Prostate gland (tissue), 2 donors: ENCODE data around the gene EEA1. TPM values are rescaled to one million over a fixed set of nuclear protein-coding genes. Genes with fewer than 3 reads are reported as not detected.
"Not testable (repeated sequence)": the region's sequence is repeated elsewhere in the genome, so short reads cannot be mapped to it uniquely, and the experiment has no call there.

ENCODE experiments used
- DNase-seq: peaks from one replicate; pipeline ENCODE4 v3.0.0-alpha.2; 2019; ENCODE audit warnings: low spot score
- H3K27ac ChIP-seq, 2 donors: fragments of 200-600 bp; sonication (generic); 2 replicates each; pipeline ENCODE4 v1.5.1; 2017 to 2019
- H3K27me3 ChIP-seq: fragments of 200-600 bp; sonication (generic); replicated peaks from 2 replicates; pipeline ENCODE4 v1.5.1; 2019; ENCODE audit not compliant: insufficient read depth
- H3K36me3 ChIP-seq, 2 donors: fragments of 200-600 bp; sonication (generic); 1 replicate in 1 of 2; 2 replicates in 1 of 2; pipeline versions ENCODE4 v1.5.1 to v1.8.1; 2017 to 2019
- H3K4me1 ChIP-seq: fragments of 200-600 bp; sonication (generic); replicated peaks from 2 replicates; pipeline ENCODE4 v1.5.1; 2019
- H3K4me3 ChIP-seq, 2 donors: fragments of 200-600 bp; sonication (generic); 2 replicates each; pipeline ENCODE4 v1.5.1; 2017 to 2019
- H3K9me3 ChIP-seq: fragments of 200-600 bp; sonication (generic); 2 replicates; pipeline ENCODE4 v1.5.1; 2017
- CTCF ChIP-seq, 4 experiments: fragments of 200-600 bp in 2 of 4; fragments of 450-650 bp in 2 of 4; sonication (generic) in 2 of 4; IDR thresholded peaks; 1 replicate in 3 of 4; 2 replicates in 1 of 4; pipeline ENCODE4 v1.5.1; 2016 to 2019; ENCODE audit warnings: antibody characterized with exemption in 4 of 4, mild to moderate bottlenecking in 2 of 4, moderate library complexity in 2 of 4
- POLR2A ChIP-seq: fragments of 450-650 bp; IDR thresholded peaks from one replicate; pipeline ENCODE4 v1.6.1; 2016; ENCODE audit warnings: antibody characterized with exemption, mild to moderate bottlenecking
- POLR2AphosphoS5 ChIP-seq: sonication (generic); formaldehyde crosslinking; IDR thresholded peaks from one replicate; pipeline ENCODE4 v1.6.1; 2017; ENCODE audit warnings: antibody characterized with exemption
- WGBS: methylation state at CpG from one replicate; pipeline ENCODE4 v1.1.5; 2018; 5-methylcytosine and 5-hydroxymethylcytosine counted together
- intact Hi-C: fragments of 100-400 bp; cut with DNase I; formaldehyde crosslinking; loops from one replicate; pipeline ENCODE4 v1.14.2; 2022
- total RNA-seq, 2 donors: library from RNA; depleted of rRNA; stranded (reverse); fragments of >200 nt; gene quantifications; one replicate each; pipeline ENCODE4 v1.1.0, GENCODE V29; 2016

EEA1 gene
- total RNA-seq, 2 donors from 2014 or later = 18.6 to 22.6 TPM

DNA sequence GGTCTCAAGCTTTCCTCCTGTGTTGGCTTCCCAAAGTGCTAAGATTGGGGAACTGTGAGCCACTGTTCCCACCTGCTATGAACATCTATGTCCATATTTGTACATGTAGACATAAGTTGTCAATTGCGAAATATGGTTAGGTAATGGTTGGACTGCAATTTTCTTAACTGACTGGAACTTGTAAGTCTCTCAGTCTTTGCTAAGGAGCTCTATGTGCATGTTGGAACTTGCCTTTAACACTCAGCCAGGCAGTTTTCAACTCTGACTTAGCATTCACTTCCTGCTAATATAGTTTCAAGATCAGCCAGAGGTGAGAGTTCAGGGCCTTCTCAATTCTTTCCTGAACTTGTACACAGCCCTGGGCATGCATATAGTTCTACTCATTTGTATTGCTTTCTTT is 44.5 kb upstream of the EEA1 start:
- intact Hi-C loops = no loop called here
- Histone ChIP-seq H3K9me3 (no peaks in the 10 kb centered on the region), H3K27ac (no peak overlapping the region), H3K4me3 (no peak overlapping the region), H3K27me3 (no peaks in the 10 kb centered on the region), H3K4me1 (no peaks in the 10 kb centered on the region), H3K36me3 (no peaks in the 10 kb centered on the region)
- 88% methylated on average over 1 of the region's 1 CpG for WGBS
- no peak for DNase-seq
- TF ChIP-seq POLR2A = no peak
- TF ChIP-seq CTCF (IDR thresholded peaks at IDR 0.05) = no peak
- no peak for TF ChIP-seq POLR2AphosphoS5

DNA sequence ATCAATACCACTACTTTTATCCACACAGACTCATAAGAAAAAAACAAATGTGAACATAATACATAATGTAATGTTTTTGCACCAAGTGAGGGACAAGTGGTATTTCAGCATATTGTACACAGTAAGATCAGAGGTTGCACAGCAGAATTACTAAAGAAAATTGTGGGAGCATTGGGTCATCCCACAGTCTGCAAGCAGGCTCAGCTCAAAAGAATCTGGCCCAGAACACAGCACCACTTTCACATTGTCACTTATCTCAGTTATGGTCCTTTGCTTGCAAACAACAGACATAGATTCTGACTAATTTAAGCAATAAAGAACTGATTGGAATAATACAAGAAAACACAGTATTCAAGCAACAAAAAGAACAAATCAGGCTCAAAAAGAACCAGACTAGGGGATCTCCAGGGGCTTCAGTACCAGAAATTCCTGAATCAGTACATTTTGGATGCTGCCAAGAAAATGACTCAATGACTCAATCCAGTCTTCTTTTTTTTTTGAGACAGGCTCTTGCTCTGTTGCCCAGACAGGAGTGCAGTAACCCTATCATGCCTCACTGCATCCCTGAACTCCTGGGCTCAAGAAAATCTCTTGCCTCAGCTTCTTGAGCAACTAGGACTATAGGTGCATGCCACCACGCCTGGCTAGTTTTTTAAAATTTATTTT is 42.9 kb upstream of the EEA1 start:
- Histone ChIP-seq H3K9me3 (no peaks in the 10 kb centered on the region), H3K27me3 (no peaks in the 10 kb centered on the region), H3K4me3 (no peak overlapping the region), H3K36me3 (no peaks in the 10 kb centered on the region), H3K4me1 (no peaks in the 10 kb centered on the region), H3K27ac (no peak overlapping the region)
- no peak for DNase-seq
- intact Hi-C loops = no loop called here
- TF ChIP-seq POLR2A = no peak
- no peak for TF ChIP-seq POLR2AphosphoS5
- no peak for TF ChIP-seq CTCF (IDR thresholded peaks at IDR 0.05)
- 89% methylated on average over 1 of the region's 1 CpG for WGBS

DNA sequence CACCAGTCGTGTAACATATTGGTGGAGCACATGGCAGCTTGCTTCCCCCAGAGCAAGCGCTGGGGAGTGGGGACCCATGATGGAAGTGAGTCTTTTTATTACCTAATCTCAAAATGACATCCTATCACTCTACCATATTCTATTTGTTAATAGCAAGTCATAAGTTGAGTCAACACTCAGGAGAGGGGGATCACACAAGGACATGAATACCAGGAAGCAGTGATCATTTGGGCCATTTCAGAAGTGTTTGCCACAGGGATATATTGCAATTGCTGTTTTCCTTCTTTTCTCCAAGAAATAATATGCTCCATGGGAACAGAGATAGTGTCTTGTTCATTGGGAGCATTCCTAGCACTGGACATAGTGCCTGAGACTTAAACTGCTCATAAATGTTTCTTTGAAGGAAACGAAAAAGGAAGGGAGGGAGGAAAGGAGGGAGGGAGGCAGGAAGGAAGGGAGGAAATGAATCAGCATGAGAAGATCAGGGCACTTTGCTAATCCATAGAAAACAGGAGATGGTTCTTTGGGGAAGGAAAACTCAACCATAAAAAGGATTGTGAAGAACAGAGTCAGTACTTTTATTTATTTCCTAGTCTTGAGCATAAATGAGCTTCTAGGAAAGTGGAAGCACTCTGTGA is 39.2 kb upstream of the EEA1 start:
- H3K4me1 ChIP-seq = no peaks in the 10 kb centered on the region
- WGBS = 64% methylated on average over 3 of the region's 3 CpGs
- no peak for DNase-seq
- no peak overlapping the region for H3K27ac ChIP-seq
- no peak overlapping the region for H3K4me3 ChIP-seq
- no peaks in the 10 kb centered on the region for H3K9me3 ChIP-seq
- TF ChIP-seq CTCF (IDR thresholded peaks at IDR 0.05) (no peak), POLR2AphosphoS5 (no peak), POLR2A (no peak)
- H3K27me3 ChIP-seq = no peaks in the 10 kb centered on the region
- no peaks in the 10 kb centered on the region for H3K36me3 ChIP-seq
- intact Hi-C loops = no loop called here

DNA sequence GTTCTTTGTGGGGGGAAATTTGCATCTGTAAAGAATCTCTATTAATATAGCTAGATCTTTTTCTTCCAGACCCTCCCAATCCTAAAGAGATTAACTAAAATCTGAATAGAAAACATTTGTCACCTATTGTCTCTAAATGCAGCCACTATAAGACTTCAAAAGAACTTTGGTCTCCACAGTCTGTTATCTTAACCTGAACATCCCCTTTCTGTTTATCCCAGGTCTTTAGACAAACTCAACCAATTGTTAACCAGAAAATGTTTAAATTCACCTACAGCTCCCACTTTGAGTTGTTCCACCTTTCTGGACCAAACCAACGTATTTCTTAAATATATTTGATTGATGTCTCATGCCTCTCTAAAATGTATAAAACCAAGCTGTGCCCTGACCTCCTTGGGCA is 35.3 kb upstream of the EEA1 start:
- H3K27ac ChIP-seq, H3K27me3 ChIP-seq, H3K4me3 ChIP-seq, H3K9me3 ChIP-seq, intact Hi-C loops, H3K36me3 ChIP-seq, DNase-seq, H3K4me1 ChIP-seq: not testable (repeated sequence)
- 57% methylated on average over 1 of the region's 1 CpG for WGBS

DNA sequence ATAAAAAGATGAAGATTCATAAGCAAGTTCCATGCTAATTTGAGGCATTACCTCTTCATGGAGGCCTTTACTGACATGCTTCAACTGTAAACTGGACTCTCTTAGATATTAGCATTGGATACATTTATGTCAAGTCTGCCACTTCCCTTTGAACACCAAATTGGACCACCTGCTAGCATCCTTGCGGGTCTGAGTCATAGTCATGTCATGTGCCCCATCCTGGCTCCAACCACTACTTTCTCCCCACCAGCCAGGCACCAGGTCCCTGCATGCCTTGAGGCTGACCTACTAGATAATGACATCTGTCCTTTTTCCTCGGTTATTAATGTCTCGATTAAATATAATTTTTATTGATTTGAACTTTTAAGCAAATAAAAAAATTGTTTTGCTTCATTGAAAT is 32.9 kb upstream of the EEA1 start:
- intact Hi-C loops = no loop called here

More for the DNA sequence above, 32.9 kb upstream of the EEA1 start:
- no peak overlapping the region for H3K27ac ChIP-seq
- DNase-seq = no peak
- WGBS = 97% methylated on average over 3 of the region's 3 CpGs
- TF ChIP-seq POLR2A (no peak), CTCF (IDR thresholded peaks at IDR 0.05) (no peak), POLR2AphosphoS5 (no peak)
- no peaks in the 10 kb centered on the region for H3K27me3 ChIP-seq
- H3K36me3 ChIP-seq = no peaks in the 10 kb centered on the region
- no peak overlapping the region for H3K4me3 ChIP-seq
- no peaks in the 10 kb centered on the region for H3K9me3 ChIP-seq
- no peaks in the 10 kb centered on the region for H3K4me1 ChIP-seq
